Renal cortex interstitium (tissue), 11 donors: ENCODE measurements around the gene GPR151. TPM values are rescaled to one million over a fixed set of nuclear protein-coding genes. Genes with fewer than 3 reads are reported as not detected.

ENCODE experiments used
- DNase-seq, 11 donors: peaks; one replicate each; pipeline ENCODE4 v3.0.0-alpha.2; 2013; ENCODE audit warnings: low read depth in 9 of 11, low spot score in 4 of 11; ENCODE audit errors: extremely low read depth in 1 of 11
- polyA plus RNA-seq, 3 donors: library from polyadenylated mRNA; unstranded; fragments of 120-200 nt; gene quantifications; one replicate each; pipeline ENCODE4 v1.2.1, GENCODE V29; 2013; ENCODE audit not compliant: insufficient read length in 3 of 3

The GPR151 gene
- polyA plus RNA-seq, 3 donors = not detected

- no peak for DNase-seq
Measured at GRCh38 chr5:146466521-146467349, 49.3 kb downstream of the GPR151 start.

GRCh38 chr5:146463446-146463845 lies 52.5 kb downstream of the GPR151 start:
- no peak for DNase-seq

Other genes with a start within 250 kb of the GPR151 start
- gene POU4F3, start 177.4 kb downstream of the GPR151 start, polyA plus RNA-seq = under 1 TPM; 0.17 to 0.22 (median 0.17) TPM
- 100 to 1,000 TPM in 2 of 3 donors, 10 to 100 TPM in 1; 99.1 to 154 (median 135) TPM for gene TCERG1, start 68.9 kb downstream of the GPR151 start, polyA plus RNA-seq